GM12801 (cell line): ENCODE data around the gene HOXA7.

Experiments used
- CTCF ChIP-seq: IDR thresholded peaks from one replicate; pipeline ENCODE4 v1.5.1; 2011; ENCODE audit warnings: control low read depth; ENCODE audit not compliant: insufficient read length; ENCODE audit errors: extremely low read depth

Gene HOXA7

GRCh38 chr7:27156508-27156898, at the start of gene HOXA7:
Gene HOXA7 (minus strand): TSS chr7:27156675. CDS start chr7:27156545, 130 bp downstream.
- no peak for TF ChIP-seq CTCF

- TF ChIP-seq CTCF: no peak
Observed at GRCh38 chr7:27205325-27206280, 49.1 kb upstream of the HOXA7 start.

GRCh38 chr7:27204851-27205322, 48.4 kb upstream of the HOXA7 start:
- no peak for TF ChIP-seq CTCF

- no peak for TF ChIP-seq CTCF
Observed at GRCh38 chr7:27203964-27204594, 47.6 kb upstream of the HOXA7 start.

GRCh38 chr7:27203365-27203953, 47.0 kb upstream of the HOXA7 start:
- no peak for TF ChIP-seq CTCF

GRCh38 chr7:27202862-27203134, 46.3 kb upstream of the HOXA7 start:
- no peak for TF ChIP-seq CTCF

- TF ChIP-seq CTCF: no peak
Observed at GRCh38 chr7:27202018-27202861, 45.8 kb upstream of the HOXA7 start.
